K562 (cell line): ENCODE results near the gene TMF1. TPM values are rescaled to one million over a fixed set of nuclear protein-coding genes. Genes with fewer than 3 reads are reported as not detected.

ENCODE experiments used
- ATAC-seq: fragments of 200-7000 bp; cut with Tn5 transposase; 3 replicates; pipeline ENCODE4 v1.9.1; 2020; ENCODE audit warnings: moderate library complexity
- BruUV-seq: library from RNA; stranded (reverse); fragments of 400-500 nt; replicated peaks from 2 replicates; lab custom pipeline; 2021; lab: Mats Ljungman, UMichigan
- CTCF ChIA-PET: fragments of 300-600 bp; formaldehyde crosslinking; extraction: SDS; loops from one replicate; lab custom pipeline; 2021; ENCODE audit warnings: low intra/inter-chr PET ratio; lab: Yijun Ruan, JAX
- POLR2A ChIA-PET: fragments of 300-600, 350-650 bp; sonication (Branson Sonifier 250); formaldehyde crosslinking; extraction: SDS; loops from one replicate; lab custom pipeline; 2021; ENCODE audit warnings: antibody characterized with exemption, inconsistent platforms; lab: Yijun Ruan, JAX
- DNase-seq, 4 experiments: peaks; one replicate each; pipeline versions ENCODE4 v3.0.0 to v3.0.0-alpha.2; 2011 to 2018; ENCODE audit warnings: low spot score in 3 of 4, mixed read lengths in 3 of 4; ENCODE audit errors: extremely low read depth in 1 of 4
- FAIRE-seq: peaks from 2 replicates; lab custom pipeline; 2011; peaks lifted over from hg19 to GRCh38; lab: Jason Lieb, UNC
- H2AFZ ChIP-seq: 2 replicates; pipeline ENCODE4 v1.6.0; 2011; ENCODE audit warnings: low read depth, low read length, control low read depth, inconsistent platforms
- H3K27ac ChIP-seq: fragments of 200-600 bp; 3 replicates; pipeline ENCODE4 v1.8.0; 2011; ENCODE audit warnings: low read depth, mild to moderate bottlenecking, control low read depth, inconsistent platforms, low read length, moderate library complexity, mixed read lengths; ENCODE audit errors: extremely low read depth
- H3K27me3 ChIP-seq, 2 experiments: fragments of 300-600 bp in 1 of 2; 2 replicates in 1 of 2; 3 replicates in 1 of 2; pipeline versions ENCODE4 v1.6.0 to v1.8.0; 2011; ENCODE audit warnings: inconsistent platforms in 2 of 2, low read length in 2 of 2, mild to moderate bottlenecking in 1 of 2, mixed read lengths in 1 of 2, moderate library complexity in 1 of 2; ENCODE audit not compliant: control insufficient read depth in 2 of 2, insufficient read depth in 2 of 2
- H3K36me3 ChIP-seq: fragments of 300-600 bp; 3 replicates; pipeline ENCODE4 v1.8.0; 2011; ENCODE audit warnings: mild to moderate bottlenecking, low read length, inconsistent platforms; ENCODE audit not compliant: control insufficient read depth, insufficient read depth
- H3K4me1 ChIP-seq, 2 experiments: fragments of 200-600 bp in 1 of 2; replicated peaks in 1 of 2; 2 replicates in 1 of 2; 3 replicates in 1 of 2; pipeline versions ENCODE4 v1.5.1 to v1.8.0; 2011; ENCODE audit warnings: inconsistent platforms in 2 of 2, low read length in 2 of 2, mild to moderate bottlenecking in 1 of 2, mixed read lengths in 1 of 2, moderate library complexity in 1 of 2; ENCODE audit not compliant: control insufficient read depth in 2 of 2, insufficient read depth in 2 of 2
- H3K4me2 ChIP-seq: 2 replicates; pipeline ENCODE4 v1.6.1; 2011; ENCODE audit warnings: low read length, control low read depth, inconsistent platforms, mixed read lengths; ENCODE audit not compliant: insufficient read depth
- H3K4me3 ChIP-seq: fragments of 200-600 bp; sonication (generic), shearing (Covaris generic); 2 replicates; pipeline ENCODE4 v1.5.1; 2016; ENCODE audit warnings: control low read depth, inconsistent platforms
- H3K79me2 ChIP-seq: fragments of 200-600 bp; 3 replicates; pipeline ENCODE4 v1.8.0; 2011; ENCODE audit warnings: low read length, inconsistent platforms; ENCODE audit not compliant: control insufficient read depth, insufficient read depth
- H3K9ac ChIP-seq, 2 experiments: 2 replicates each; pipeline versions ENCODE4 v1.6.0 to v1.6.1; 2011; ENCODE audit warnings: low read depth in 2 of 2, low read length in 2 of 2, control low read depth in 1 of 2, inconsistent platforms in 1 of 2, mild to moderate bottlenecking in 1 of 2, mixed read lengths in 1 of 2; ENCODE audit not compliant: insufficient read depth in 1 of 2
- H3K9me1 ChIP-seq: one replicate; pipeline ENCODE4 v1.6.0; 2011; ENCODE audit warnings: inconsistent platforms, mild to moderate bottlenecking, low read length, moderate library complexity; ENCODE audit not compliant: control insufficient read depth, insufficient read depth
- H3K9me3 ChIP-seq: replicated peaks from 2 replicates; pipeline ENCODE4 v1.5.1; 2011; ENCODE audit warnings: low read depth, low read length, inconsistent platforms; ENCODE audit not compliant: control insufficient read depth, insufficient read depth
- H4K20me1 ChIP-seq: replicated peaks from 2 replicates; pipeline ENCODE4 v1.6.1; 2011; ENCODE audit warnings: low read length, inconsistent platforms, mixed read lengths; ENCODE audit not compliant: control insufficient read depth, insufficient read depth
- ATF2 ChIP-seq: sonication (generic); formaldehyde crosslinking; IDR thresholded peaks from 2 replicates; pipeline ENCODE4 v1.8.1; 2022; ENCODE audit warnings: missing genetic modification reagents
- ATF7 ChIP-seq: fragments of 450-650 bp; IDR thresholded peaks from 2 replicates; pipeline ENCODE4 v1.7.1; 2014; ENCODE audit warnings: mild to moderate bottlenecking, moderate library complexity
- CEBPG ChIP-seq, 3 experiments: fragments of 200-800 bp in 1 of 3; sonication (Bioruptor generic) in 1 of 3; sonication (generic) in 1 of 3; formaldehyde crosslinking in 1 of 3; IDR thresholded peaks in 2 of 3; conservative IDR thresholded peaks in 1 of 3; 2 replicates each; pipeline versions ENCODE4 v1.6.1 to v1.8.0; 2016 to 2022; ENCODE audit warnings: missing compliant biosample characterization in 2 of 3, missing genetic modification characterization in 2 of 3, mild to moderate bottlenecking in 1 of 3, missing genetic modification reagents in 1 of 3
- FOXK1 ChIP-seq: sonication (generic); formaldehyde crosslinking; IDR thresholded peaks from 2 replicates; pipeline ENCODE4 v1.8.0; 2022; ENCODE audit warnings: missing genetic modification reagents, mild to moderate bottlenecking, borderline replicate concordance
- HDAC8 ChIP-seq: fragments of 450-650 bp; IDR thresholded peaks from 2 replicates; pipeline ENCODE4 v1.6.1; 2016; ENCODE audit warnings: mild to moderate bottlenecking, missing genetic modification characterization, moderate library complexity, missing compliant biosample characterization
- IFI16 ChIP-seq: fragments of 250-450 bp; sonication (Bioruptor Pico); IDR thresholded peaks from 2 replicates; pipeline ENCODE4 v2.1.2; 2022; ENCODE audit warnings: mild to moderate bottlenecking, inconsistent platforms
- NFE2 ChIP-seq: IDR thresholded peaks from 2 replicates; pipeline ENCODE4 v1.6.1; 2014; ENCODE audit warnings: antibody characterized with exemption, low read depth
- NRF1 ChIP-seq, 2 experiments: fragments of 450-650 bp; IDR thresholded peaks in 1 of 2; conservative IDR thresholded peaks in 1 of 2; 2 replicates each; pipeline ENCODE4 v1.6.1; 2014; ENCODE audit warnings: mild to moderate bottlenecking in 2 of 2
- RAD21 ChIP-seq, 2 experiments: fragments of 250-450 bp in 1 of 2; fragments of 450-650 bp in 1 of 2; sonication (Bioruptor Pico) in 1 of 2; formaldehyde crosslinking in 1 of 2; IDR thresholded peaks in 1 of 2; conservative IDR thresholded peaks in 1 of 2; 2 replicates each; pipeline versions ENCODE4 v1.4.0 to v1.8.0; 2020 to 2022; ENCODE audit warnings: mild to moderate bottlenecking in 2 of 2, moderate library complexity in 1 of 2
- TARDBP ChIP-seq: fragments of 450-650 bp; IDR thresholded peaks from 2 replicates; pipeline ENCODE4 v1.6.1; 2016
- TOE1 ChIP-seq, 2 experiments: fragments of 450-650 bp in 1 of 2; sonication (generic) in 1 of 2; formaldehyde crosslinking in 1 of 2; IDR thresholded peaks; 2 replicates each; pipeline versions ENCODE4 v1.7.1 to v1.8.0; 2016 to 2022; ENCODE audit warnings: borderline replicate concordance in 2 of 2, mild to moderate bottlenecking in 2 of 2, antibody characterized with exemption in 1 of 2, inconsistent platforms in 1 of 2, low read depth in 1 of 2, missing genetic modification reagents in 1 of 2, moderate library complexity in 1 of 2
- TRIM28 ChIP-seq: fragments of 450-650 bp; IDR thresholded peaks from 2 replicates; pipeline ENCODE4 v1.6.1; 2017
- ZNF165 ChIP-seq: fragments of 250-450 bp; sonication (Bioruptor Pico); IDR thresholded peaks from 2 replicates; pipeline ENCODE4 v1.4.0; 2020; ENCODE audit warnings: borderline replicate concordance
- ZNF3 ChIP-seq: fragments of 250-450 bp; sonication (Bioruptor Pico); IDR thresholded peaks from 2 replicates; pipeline ENCODE4 v1.5.0; 2021; ENCODE audit warnings: mild to moderate bottlenecking, moderate library complexity
- ZNF79 ChIP-seq: fragments of 250-450 bp; sonication (Bioruptor Pico); IDR thresholded peaks from 2 replicates; pipeline ENCODE4 v1.4.0; 2020; ENCODE audit warnings: low read depth, mild to moderate bottlenecking, moderate library complexity
- WGBS: fragments of 100-300 bp; shearing (Covaris generic); methylation state at CpG from one replicate; pipeline ENCODE4 v1.1.6; 2016; ENCODE audit warnings: low coverage, mixed read lengths; ENCODE audit not compliant: insufficient coverage; ENCODE audit errors: missing lambda C conversion rate; 5-methylcytosine and 5-hydroxymethylcytosine counted together
- in situ Hi-C: fragments of 300-500 bp; cut with MboI; formaldehyde crosslinking; loops from 4 replicates; pipeline ENCODE4 v1.15.0; 2018; ENCODE audit warnings: inconsistent platforms, mixed read lengths
- intact Hi-C: fragments of 100-400 bp; cut with micrococcal nuclease; formaldehyde crosslinking; loops from 2 replicates; pipeline ENCODE4 v1.14.2; 2022
- polyA plus RNA-seq, 8 experiments: library from polyadenylated mRNA; depleted of rRNA in 4 of 8; stranded (reverse) in 5 of 8; unstranded in 3 of 8; fragments of >200 nt; fragmentation: Nextera tagmentation in 2 of 8; fragmentation: Illumina TruSeq in 1 of 8; extraction: Ambion mirVana in 2 of 8; extraction: Trizol in 1 of 8; gene quantifications; 2 replicates each; pipeline versions ENCODE4 v1.2.1 to v1.2.3, GENCODE V29; 2011 to 2014; ENCODE audit warnings: inconsistent platforms in 1 of 8, missing spikeins in 1 of 8
- total RNA-seq, 7 experiments: library from RNA; depleted of rRNA in 6 of 7; stranded (reverse); fragments of >200 nt in 6 of 7; fragmentation: Illumina TruSeq in 2 of 7; extraction: Trizol in 2 of 7; gene quantifications; 2 replicates each; pipeline versions ENCODE4 v1.2.1 to v1.2.3, GENCODE V29; 2011 to 2021; ENCODE audit warnings: low replicate concordance in 1 of 7

Gene TMF1
- total and polyA plus RNA-seq, 9 of the 15 experiments (the other 6 are each of a cell fraction or from before 2014, with no cell fraction given) = 3.1 to 13.9 (median 10.3) TPM

DNA sequence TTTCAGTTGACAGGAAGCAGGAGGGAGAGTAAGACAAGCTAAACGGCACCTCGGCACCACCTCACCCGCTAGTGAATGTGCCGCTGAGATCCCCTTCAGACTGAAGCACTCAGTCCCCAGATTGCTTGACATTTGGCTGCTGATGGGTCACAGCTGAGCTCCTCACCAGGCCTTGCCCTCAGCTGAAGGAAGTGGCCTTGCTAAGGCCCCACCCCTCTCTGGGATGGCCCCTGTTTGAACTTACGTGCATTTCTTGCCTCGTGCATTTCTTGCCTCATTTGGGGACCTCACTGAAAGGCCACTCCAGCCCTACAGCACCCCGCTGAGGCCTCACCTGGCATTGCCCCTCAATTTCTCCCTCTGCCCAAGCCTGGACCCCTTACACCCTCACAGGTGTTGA lies 78.5 kb downstream of the TMF1 start:
- no peak for FAIRE-seq
- ATAC-seq = peak; percentile 58

DNA sequence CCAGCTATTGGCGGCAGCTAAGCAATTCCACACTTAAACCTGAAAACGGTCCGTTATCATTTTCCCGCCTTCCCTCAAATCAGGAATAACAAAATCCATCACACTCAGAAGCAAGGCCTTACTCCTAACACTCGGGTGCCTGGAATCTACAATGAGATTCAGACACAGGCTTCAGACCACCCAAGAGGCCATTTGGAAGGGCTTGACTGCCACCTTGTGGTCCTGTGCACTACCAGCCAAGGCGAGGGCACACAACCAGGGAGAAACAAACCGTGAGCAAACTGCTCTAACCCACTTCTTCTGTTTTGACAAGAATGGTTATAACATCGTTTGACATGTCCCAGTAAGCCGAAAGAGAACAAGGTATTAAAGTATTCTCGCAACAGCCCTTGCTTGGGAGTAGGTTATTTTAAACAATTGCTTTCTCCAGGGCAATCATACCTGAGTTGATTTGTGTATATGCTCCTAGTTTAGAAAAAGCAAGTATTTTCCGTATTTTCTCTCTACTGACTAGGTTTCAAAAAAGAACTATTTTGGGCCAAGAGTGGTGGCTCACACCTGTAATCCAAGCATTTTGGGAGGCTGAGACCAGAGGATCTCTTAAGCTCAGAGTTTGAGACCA lies 79.7 kb downstream of the TMF1 start:
- Histone ChIP-seq H3K27ac (no peak overlapping the region), H4K20me1 (no peaks in the 10 kb centered on the region; the same call in 1 of the 2 replicates), H3K4me3 (no peak overlapping the region), H3K9me3 (no peaks in the 10 kb centered on the region), H3K9ac (no peak overlapping the region), H3K4me1 (no peaks in the 10 kb centered on the region), H3K36me3 (peaks cover 5% of the 10 kb centered on the region; the same call in 1 of the 3 replicates), H3K4me2 (no peak overlapping the region), H2AFZ (peak overlapping the region; percentile 32; the same call in 1 of the 2 replicates), H3K27me3 (no peaks in the 10 kb centered on the region; a peak in 2 of 5 replicates), H3K79me2 (no peaks in the 10 kb centered on the region), H3K9me1 (no peaks in the 10 kb centered on the region)
- FAIRE-seq (peak; percentile 69), DNase-seq (peak; percentile 33 to 69 (median 42)), ATAC-seq (peak; percentile 98)
- no TSS peak for BruUV-seq
- CTCF ChIA-PET = interaction anchor here (0.5 to 0.7 kb wide), 2 partner anchors 17 to 78 kb away, joined by 3 to 4 read pairs; no protein-coding TSS in a partner anchor
- WGBS = 5% methylated on average over 11 of the region's 11 CpGs
- intact Hi-C loops (loop anchor here (2.0 to 5.0 kb wide), 2 partner anchors 80 to 95 kb away; no protein-coding TSS in a partner anchor), in situ Hi-C loops (no loop called here)
- POLR2A ChIA-PET = no interaction called here
- no peak for TF ChIP-seq ATF7
- TF ChIP-seq ATF2 (CRISPR knock-in tag) = no peak
- peak; percentile 63 to 78 for TF ChIP-seq RAD21 (CRISPR knock-in tag; conservative IDR thresholded peaks at IDR 0.05 in 1 of 2, IDR thresholded peaks at IDR 0.05 in 1 of 2)
- no peak for TF ChIP-seq TARDBP
- no peak for TF ChIP-seq TRIM28
- TF ChIP-seq NFE2 = no peak
- no peak for TF ChIP-seq NRF1 (conservative IDR thresholded peaks at IDR 0.05 in 1 of 2, IDR thresholded peaks at IDR 0.05 in 1 of 2)
- no peak for TF ChIP-seq ZNF3 (CRISPR knock-in tag)
- TF ChIP-seq FOXK1 (CRISPR knock-in tag) = no peak
- no peak for TF ChIP-seq TOE1 (IDR thresholded peaks at IDR 0.05; ENCODE audit: borderline replicate concordance)
- TF ChIP-seq TOE1 (CRISPR knock-in tag; IDR thresholded peaks at IDR 0.05; ENCODE audit: borderline replicate concordance, low read depth) = no peak
- TF ChIP-seq HDAC8 (tag) = no peak
- TF ChIP-seq IFI16 = no peak
- no peak for TF ChIP-seq ZNF79 (CRISPR knock-in tag)

More for the DNA sequence above, 78.5 kb downstream of the TMF1 start:
- Histone ChIP-seq H3K27me3 (no peaks in the 10 kb centered on the region; a peak in 2 of 5 replicates), H3K79me2 (no peaks in the 10 kb centered on the region), H3K4me3 (no peak overlapping the region), H2AFZ (no peak overlapping the region), H3K27ac (no peak overlapping the region), H3K9ac (no peak overlapping the region), H3K9me1 (no peaks in the 10 kb centered on the region), H4K20me1 (no peaks in the 10 kb centered on the region; the same call in 1 of the 2 replicates), H3K36me3 (peaks cover 15% of the 10 kb centered on the region; the same call in 1 of the 3 replicates), H3K4me1 (no peaks in the 10 kb centered on the region), H3K9me3 (no peaks in the 10 kb centered on the region), H3K4me2 (no peak overlapping the region)
- TF ChIP-seq ZNF165 (CRISPR knock-in tag) = no peak
- TF ChIP-seq CEBPG (CRISPR knock-in tag; IDR thresholded peaks at IDR 0.05) = 0 out of 2 replicates have a peak, but pooled peaks have one; percentile 23
- TF ChIP-seq CEBPG (tag; conservative IDR thresholded peaks at IDR 0.05 in 1 of 2, IDR thresholded peaks at IDR 0.05 in 1 of 2) = no peak
- ChIA-PET CTCF (no interaction called here), POLR2A (no interaction called here)
- intact Hi-C loops (loop anchor here (2.0 to 5.0 kb wide), 2 partner anchors 81 to 96 kb away; no protein-coding TSS in a partner anchor), in situ Hi-C loops (no loop called here)
- peak in 1 of 4 experiments; percentile 2 for DNase-seq
- WGBS = 10% methylated on average over 5 of the region's 7 CpGs
- no TSS peak for BruUV-seq
